Ascending aorta (tissue), 2 donors: ENCODE results near the gene TUFT1. TPM values are rescaled to one million over a fixed set of nuclear protein-coding genes. Genes with fewer than 3 reads are reported as not detected.

Experiments used
- DNase-seq, 2 donors: peaks; one replicate each; pipeline ENCODE4 v3.0.0-alpha.2; 2019; ENCODE audit warnings: low spot score in 2 of 2
- H3K27ac ChIP-seq, 2 donors: fragments of 200-600 bp; sonication (generic); one replicate each; pipeline ENCODE4 v1.5.1; 2016 to 2017; ENCODE audit warnings: mild to moderate bottlenecking in 1 of 2
- H3K27me3 ChIP-seq: fragments of 200-600 bp; sonication (generic); one replicate; pipeline ENCODE4 v1.5.1; 2017
- H3K36me3 ChIP-seq, 2 donors: fragments of 200-600 bp; sonication (generic); one replicate each; pipeline ENCODE4 v1.5.1; 2016
- H3K4me1 ChIP-seq, 2 donors: fragments of 200-600 bp; sonication (generic); one replicate each; pipeline ENCODE4 v1.5.1; 2016 to 2017; ENCODE audit warnings: mild to moderate bottlenecking in 1 of 2
- H3K4me3 ChIP-seq, 2 donors: fragments of 200-600 bp; sonication (generic); one replicate each; pipeline ENCODE4 v1.5.1; 2016 to 2017; ENCODE audit warnings: mild to moderate bottlenecking in 1 of 2
- H3K9me3 ChIP-seq, 2 donors: fragments of 200-600 bp; sonication (generic); one replicate each; pipeline ENCODE4 v1.5.1; 2016
- CTCF ChIP-seq, 3 experiments: fragments of 200-600 bp in 2 of 3; fragments of 450-650 bp in 1 of 3; sonication (generic) in 2 of 3; IDR thresholded peaks; one replicate each; pipeline ENCODE4 v1.5.1; 2016 to 2019; ENCODE audit warnings: antibody characterized with exemption in 3 of 3, mild to moderate bottlenecking in 1 of 3, moderate library complexity in 1 of 3
- intact Hi-C: fragments of 100-400 bp; cut with DNase I; formaldehyde crosslinking; loops from one replicate; pipeline ENCODE4 v1.15.1; 2023
- total RNA-seq: library from RNA; depleted of rRNA; stranded (reverse); fragments of >200 nt; gene quantifications from one replicate; pipeline ENCODE4 v1.1.0, GENCODE V29; 2016

The TUFT1 gene
- total RNA-seq, 1 donor from 2014 or later: 2.3 TPM

- intact Hi-C loops: loop anchor here (2.0 to 10.0 kb wide), 3 partner anchors 72 to 432 kb away; partner anchors contain the start of genes RIIAD1 and TUFT1
- H3K9me3 ChIP-seq: no peaks in the 10 kb centered on the region
- DNase-seq: no peak
- peak overlapping the region; percentile 81 to 94 for H3K27ac ChIP-seq
- no peak for TF ChIP-seq CTCF (IDR thresholded peaks at IDR 0.05)
- no peaks in the 10 kb centered on the region for H3K36me3 ChIP-seq
- peak overlapping the region; percentile 66 to 95 for H3K4me3 ChIP-seq
- H3K27me3 ChIP-seq: no peaks in the 10 kb centered on the region
- peaks cover 0 to 6% of the 10 kb centered on the region in 2 donors for H3K4me1 ChIP-seq
These were observed 72.6 kb downstream of the TUFT1 start for GRCh38 chr1:151612501-151613281.

GRCh38 chr1:151613282-151613780 is 73.2 kb downstream of the TUFT1 start:
- Histone ChIP-seq H3K4me1 (peaks cover 0 to 6% of the 10 kb centered on the region in 2 donors), H3K9me3 (no peaks in the 10 kb centered on the region), H3K27me3 (no peaks in the 10 kb centered on the region), H3K36me3 (no peaks in the 10 kb centered on the region), H3K27ac (peak overlapping the region; percentile 81 to 94), H3K4me3 (peak overlapping the region; percentile 66 to 95)
- DNase-seq: no peak
- TF ChIP-seq CTCF (IDR thresholded peaks at IDR 0.05): no peak
- intact Hi-C loops: loop anchor here (2.0 to 10.0 kb wide), 3 partner anchors 73 to 431 kb away; partner anchors contain the start of genes RIIAD1 and TUFT1

- Histone ChIP-seq H3K9me3 (no peaks in the 10 kb centered on the region), H3K4me1 (peaks cover 0 to 11% of the 10 kb centered on the region in 2 donors), H3K27me3 (no peaks in the 10 kb centered on the region), H3K36me3 (no peaks in the 10 kb centered on the region), H3K27ac (no peak overlapping the region), H3K4me3 (no peak overlapping the region)
- no peak for DNase-seq
- TF ChIP-seq CTCF (IDR thresholded peaks at IDR 0.05): no peak
- intact Hi-C loops: loop anchor here (10.0 kb wide), 1 partner anchor 429 kb away; no protein-coding TSS in a partner anchor
These were observed 75.8 kb downstream of the TUFT1 start for GRCh38 chr1:151615711-151616504.

GRCh38 chr1:151616505-151616849 is 76.4 kb downstream of the TUFT1 start:
- Histone ChIP-seq H3K27me3 (no peaks in the 10 kb centered on the region), H3K4me1 (peaks cover 0 to 11% of the 10 kb centered on the region in 2 donors), H3K4me3 (no peak overlapping the region), H3K36me3 (no peaks in the 10 kb centered on the region), H3K9me3 (no peaks in the 10 kb centered on the region), H3K27ac (no peak overlapping the region)
- no peak for DNase-seq
- intact Hi-C loops: loop anchor here (10.0 kb wide), 1 partner anchor 428 kb away; no protein-coding TSS in a partner anchor
- TF ChIP-seq CTCF (IDR thresholded peaks at IDR 0.05): no peak

GRCh38 chr1:151618003-151618402 is 77.9 kb downstream of the TUFT1 start:
- no peaks in the 10 kb centered on the region for H3K9me3 ChIP-seq
- H3K27me3 ChIP-seq: no peaks in the 10 kb centered on the region
- no peak overlapping the region for H3K27ac ChIP-seq
- peaks cover 0 to 11% of the 10 kb centered on the region in 2 donors for H3K4me1 ChIP-seq
- no peak for TF ChIP-seq CTCF (IDR thresholded peaks at IDR 0.05)
- H3K36me3 ChIP-seq: peaks cover 2 to 3% of the 10 kb centered on the region in 2 donors
- no peak for DNase-seq
- intact Hi-C loops: loop anchor here (10.0 kb wide), 1 partner anchor 427 kb away; no protein-coding TSS in a partner anchor
- H3K4me3 ChIP-seq: no peak overlapping the region
